Measurements from ENCODE around the gene EMP2.

The EMP2 gene

DNA sequence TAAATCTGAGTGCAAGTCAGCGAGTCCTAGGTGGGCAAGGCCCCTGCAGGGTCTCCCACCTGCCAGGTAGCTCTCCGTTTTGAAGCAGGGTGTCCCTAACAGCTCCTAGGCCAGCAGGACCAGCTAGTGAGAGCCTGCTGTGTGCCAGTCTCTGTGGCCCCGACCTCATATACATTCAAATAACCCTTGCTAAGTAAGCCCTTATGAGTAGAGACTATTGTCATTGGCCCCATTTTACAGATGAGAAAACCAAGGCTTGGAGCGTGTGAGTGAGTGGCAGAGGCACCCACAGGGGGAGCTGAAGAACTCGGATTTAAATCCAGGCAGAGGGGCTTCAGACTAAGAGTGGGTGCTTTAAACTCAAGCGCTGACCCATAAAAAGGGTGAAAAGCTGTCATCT, 39.7 kb upstream of the EMP2 start:
- no peak overlapping the region for H3K4me3 ChIP-seq (ENCODE audit: low read depth, low read length)
- TF ChIP-seq, protein P1, sequence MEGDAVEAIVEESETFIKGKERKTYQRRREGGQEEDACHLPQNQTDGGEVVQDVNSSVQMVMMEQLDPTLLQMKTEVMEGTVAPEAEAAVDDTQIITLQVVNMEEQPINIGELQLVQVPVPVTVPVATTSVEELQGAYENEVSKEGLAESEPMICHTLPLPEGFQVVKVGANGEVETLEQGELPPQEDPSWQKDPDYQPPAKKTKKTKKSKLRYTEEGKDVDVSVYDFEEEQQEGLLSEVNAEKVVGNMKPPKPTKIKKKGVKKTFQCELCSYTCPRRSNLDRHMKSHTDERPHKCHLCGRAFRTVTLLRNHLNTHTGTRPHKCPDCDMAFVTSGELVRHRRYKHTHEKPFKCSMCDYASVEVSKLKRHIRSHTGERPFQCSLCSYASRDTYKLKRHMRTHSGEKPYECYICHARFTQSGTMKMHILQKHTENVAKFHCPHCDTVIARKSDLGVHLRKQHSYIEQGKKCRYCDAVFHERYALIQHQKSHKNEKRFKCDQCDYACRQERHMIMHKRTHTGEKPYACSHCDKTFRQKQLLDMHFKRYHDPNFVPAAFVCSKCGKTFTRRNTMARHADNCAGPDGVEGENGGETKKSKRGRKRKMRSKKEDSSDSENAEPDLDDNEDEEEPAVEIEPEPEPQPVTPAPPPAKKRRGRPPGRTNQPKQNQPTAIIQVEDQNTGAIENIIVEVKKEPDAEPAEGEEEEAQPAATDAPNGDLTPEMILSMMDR (IDR thresholded peaks at IDR 0.05; ENCODE audit: insufficient read depth, low read depth, low read length, missing control alignments), result no peak
- DNase-seq (ENCODE audit: low read depth), result no peak

GRCh38 chr16:10619271-10619849, 39.0 kb upstream of the EMP2 start:
- no peak overlapping the region for H3K4me3 ChIP-seq (ENCODE audit: low read depth, low read length)
- no peak for DNase-seq (ENCODE audit: low read depth)
- TF ChIP-seq, protein P1 (IDR thresholded peaks at IDR 0.05; ENCODE audit: insufficient read depth, low read depth, low read length, missing control alignments), result no peak

- TF ChIP-seq, protein P1 (IDR thresholded peaks at IDR 0.05; ENCODE audit: insufficient read depth, low read depth, low read length, missing control alignments), result no peak
- no peak for DNase-seq (ENCODE audit: low read depth)
- no peak overlapping the region for H3K4me3 ChIP-seq (ENCODE audit: low read depth, low read length)
These were observed 38.4 kb upstream of the EMP2 start for GRCh38 chr16:10618710-10619209.

DNA sequence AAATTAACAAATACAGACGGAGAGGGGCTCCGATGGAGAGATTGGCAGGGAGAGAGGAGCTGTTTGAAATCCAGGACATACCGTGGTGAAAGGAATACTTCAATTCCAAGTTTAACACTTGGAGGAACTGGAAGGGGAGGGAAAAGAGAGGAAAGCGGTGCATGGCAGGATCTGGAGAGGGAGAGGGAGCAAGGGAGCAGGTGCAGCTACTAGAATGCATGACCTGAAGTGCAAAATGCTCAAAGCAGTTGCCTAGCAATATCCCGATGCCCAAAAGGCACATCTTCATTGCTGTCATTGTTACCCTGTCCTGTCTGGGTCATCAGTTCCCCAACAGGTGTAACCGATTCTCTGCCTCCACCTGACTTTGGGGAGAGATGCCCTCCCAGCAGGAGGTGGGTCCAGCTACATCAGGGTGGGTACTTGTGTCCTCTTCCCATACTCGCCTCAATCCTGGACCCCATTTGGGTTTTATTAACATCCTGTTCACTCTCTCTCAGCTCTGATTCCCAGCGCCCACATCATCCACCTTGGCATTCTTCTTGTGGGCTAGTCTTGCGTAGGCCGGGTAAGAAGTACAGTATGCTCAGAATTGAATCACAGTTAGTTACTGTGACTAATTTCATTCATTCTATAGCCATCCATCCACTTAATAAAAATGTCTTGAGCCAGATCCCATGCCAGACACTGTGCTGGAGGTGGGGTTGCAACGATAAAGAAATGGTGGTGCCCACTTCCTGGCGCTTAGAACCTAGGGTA, 37.4 kb upstream of the EMP2 start:
- no peak for DNase-seq (ENCODE audit: low read depth)
- TF ChIP-seq, protein P1 (IDR thresholded peaks at IDR 0.05; ENCODE audit: insufficient read depth, low read depth, low read length, missing control alignments), result no peak
- H3K4me3 ChIP-seq (ENCODE audit: low read depth, low read length), result no peak overlapping the region

DNA sequence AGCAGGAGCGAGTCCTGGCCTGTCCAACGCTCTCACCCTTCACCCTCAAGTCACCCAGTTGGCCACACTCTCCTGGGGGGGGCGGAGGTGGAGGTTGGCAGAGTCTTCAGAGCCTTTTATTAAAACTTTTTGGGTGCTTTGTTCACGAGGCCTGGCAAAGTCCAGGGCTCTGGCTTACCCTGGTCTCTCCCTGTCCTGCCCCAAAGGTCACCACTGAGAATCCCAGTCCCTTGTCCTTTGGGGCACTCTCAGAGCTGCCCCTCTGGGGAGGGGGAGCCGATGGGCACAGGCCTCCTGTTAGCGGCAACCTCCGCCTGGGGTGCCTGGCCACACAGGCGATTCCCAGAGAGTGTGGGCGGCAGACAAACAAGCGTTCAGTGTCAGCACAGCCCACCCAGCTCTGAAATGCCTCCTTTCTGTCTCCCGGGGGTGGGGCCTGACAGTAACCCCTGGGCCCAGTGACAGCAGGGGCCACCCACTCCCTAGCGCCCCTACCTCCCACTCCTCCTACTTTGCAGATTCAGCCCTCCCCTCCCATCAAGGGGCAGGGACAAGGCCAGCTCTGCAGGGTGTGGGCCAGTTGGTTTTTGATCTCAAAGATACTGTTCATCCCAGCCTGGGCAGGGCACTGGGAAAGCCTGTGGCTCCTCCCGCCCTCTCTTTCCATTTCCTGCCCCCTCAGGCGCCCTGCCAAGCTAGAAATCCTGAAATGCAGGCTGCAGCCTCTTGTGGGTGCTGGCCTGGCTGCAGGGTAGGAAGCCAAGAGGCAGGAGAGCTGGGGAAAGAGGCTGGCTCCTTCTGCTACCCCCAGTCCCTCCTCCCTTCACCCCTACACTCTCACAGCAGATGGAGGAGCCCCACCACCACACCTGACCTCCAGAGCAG, 36.6 kb upstream of the EMP2 start:
- no peak overlapping the region for H3K4me3 ChIP-seq (ENCODE audit: low read depth, low read length)
- DNase-seq (ENCODE audit: low read depth), result no peak
- TF ChIP-seq, protein P1 (IDR thresholded peaks at IDR 0.05; ENCODE audit: insufficient read depth, low read depth, low read length, missing control alignments), result no peak

- no peak overlapping the region for H3K4me3 ChIP-seq (ENCODE audit: low read depth, low read length)
- TF ChIP-seq, protein P1 (IDR thresholded peaks at IDR 0.05; ENCODE audit: insufficient read depth, low read depth, low read length, missing control alignments), result no peak
- no peak for DNase-seq (ENCODE audit: low read depth)
These were observed 36.0 kb upstream of the EMP2 start for GRCh38 chr16:10616419-10616755.
